GM23338 (cell line): ENCODE results near the gene AP1S3. TPM values are rescaled to one million over a fixed set of nuclear protein-coding genes. Genes with fewer than 3 reads are reported as not detected.

Experiments
- ATAC-seq: fragments of 200-7000 bp; cut with Tn5 transposase; 3 replicates; pipeline ENCODE4 v1.9.1; 2020
- DNase-seq: peaks from one replicate; pipeline ENCODE4 v3.0.0-alpha.2; 2015; ENCODE audit warnings: low spot score
- H2AFZ ChIP-seq: fragments of 200-600 bp; sonication (generic); 2 replicates; pipeline ENCODE4 v1.8.0; 2016; ENCODE audit warnings: antibody characterized with exemption, mild to moderate bottlenecking, moderate library complexity
- H3F3A ChIP-seq: fragments of 200-600 bp; sonication (generic); replicated peaks from 2 replicates; pipeline ENCODE4 v1.8.0; 2017; ENCODE audit warnings: antibody characterized with exemption, mixed run types, low read depth
- H3K27ac ChIP-seq: fragments of 200-600 bp; sonication (generic); 2 replicates; pipeline ENCODE4 v1.6.1; 2016; ENCODE audit warnings: low read depth
- H3K27me3 ChIP-seq: fragments of 200-600 bp; sonication (generic); 2 replicates; pipeline ENCODE4 v1.8.0; 2016; ENCODE audit warnings: mild to moderate bottlenecking, mixed run types, moderate library complexity; ENCODE audit not compliant: insufficient read depth
- H3K36me3 ChIP-seq: fragments of 200-600 bp; sonication (generic); 2 replicates; pipeline ENCODE4 v1.8.0; 2016; ENCODE audit warnings: mild to moderate bottlenecking; ENCODE audit not compliant: insufficient read depth
- H3K4me1 ChIP-seq: fragments of 200-600 bp; sonication (generic); 2 replicates; pipeline ENCODE4 v1.8.0; 2016; ENCODE audit warnings: mild to moderate bottlenecking, moderate library complexity; ENCODE audit not compliant: insufficient read depth
- H3K4me2 ChIP-seq: fragments of 200-600 bp; sonication (generic); 2 replicates; pipeline ENCODE4 v1.7.1; 2017; ENCODE audit warnings: mixed run types
- H3K4me3 ChIP-seq: fragments of 200-600 bp; sonication (generic); 2 replicates; pipeline ENCODE4 v1.6.1; 2016; ENCODE audit warnings: mixed run types
- H3K79me2 ChIP-seq: fragments of 200-600 bp; sonication (generic); replicated peaks from 2 replicates; pipeline ENCODE4 v1.8.0; 2017; ENCODE audit warnings: mild to moderate bottlenecking; ENCODE audit not compliant: insufficient read depth
- H3K9me2 ChIP-seq: fragments of 200-600 bp; sonication (generic); 2 replicates; pipeline ENCODE4 v1.8.0; 2017; ENCODE audit not compliant: insufficient read depth
- H4K20me1 ChIP-seq: fragments of 200-600 bp; sonication (generic); replicated peaks from 2 replicates; pipeline ENCODE4 v1.8.0; 2017; ENCODE audit warnings: mild to moderate bottlenecking; ENCODE audit not compliant: insufficient read depth
- H3K27ac Mint-ChIP-seq: 2 replicates; pipeline ENCODE4 v1.8.0; 2020; ENCODE audit warnings: inconsistent platforms, mild to moderate bottlenecking, moderate library complexity, mixed read lengths
- H3K27me3 Mint-ChIP-seq: 3 replicates; pipeline ENCODE4 v1.8.0; 2022; ENCODE audit warnings: low read depth, mild to moderate bottlenecking, moderate library complexity, mixed read lengths, inconsistent platforms; ENCODE audit not compliant: insufficient read depth, poor library complexity
- H3K36me3 Mint-ChIP-seq: 3 replicates; pipeline ENCODE4 v1.8.0; 2021; ENCODE audit warnings: low read depth, mild to moderate bottlenecking, inconsistent platforms, moderate library complexity, mixed read lengths
- H3K4me1 Mint-ChIP-seq: 3 replicates; pipeline ENCODE4 v1.8.0; 2020; ENCODE audit warnings: mild to moderate bottlenecking, inconsistent platforms, mixed read lengths
- H3K4me3 Mint-ChIP-seq: 3 replicates; pipeline ENCODE4 v1.8.0; 2021; ENCODE audit warnings: moderate library complexity, mild to moderate bottlenecking, inconsistent platforms, mixed read lengths
- H3K9me3 Mint-ChIP-seq: 3 replicates; pipeline ENCODE4 v1.8.0; 2020; ENCODE audit warnings: moderate library complexity, mild to moderate bottlenecking, inconsistent platforms, mixed read lengths
- EZH2 ChIP-seq: fragments of 200-600 bp; sonication (generic); IDR thresholded peaks from one replicate; pipeline ENCODE4 v1.8.0; 2017; ENCODE audit warnings: antibody characterized with exemption, mild to moderate bottlenecking, low read depth; ENCODE audit not compliant: unreplicated experiment
- JUNB ChIP-seq: IDR thresholded peaks from one replicate; pipeline ENCODE4 v1.6.1; 2016; ENCODE audit warnings: antibody characterized with exemption; ENCODE audit not compliant: unreplicated experiment
- NANOG ChIP-seq: IDR thresholded peaks from 2 replicates; pipeline ENCODE4 v1.6.1; 2016; ENCODE audit warnings: antibody characterized with exemption, borderline replicate concordance
- POLR2AphosphoS5 ChIP-seq: IDR thresholded peaks from 2 replicates; pipeline ENCODE4 v1.6.1; 2016; ENCODE audit warnings: antibody characterized with exemption, low read depth
- STAT1 ChIP-seq: IDR thresholded peaks from one replicate; pipeline ENCODE4 v1.6.1; 2016; ENCODE audit warnings: antibody characterized with exemption; ENCODE audit not compliant: unreplicated experiment
- polyA plus RNA-seq: library from polyadenylated mRNA; unstranded; fragments of >200 nt; fragmentation: Nextera tagmentation; extraction: Ambion mirVana; gene quantifications from 2 replicates; pipeline ENCODE4 v1.2.1, GENCODE V29; 2016
- total RNA-seq: library from RNA; depleted of rRNA; stranded (reverse); fragments of >200 nt; shearing (Covaris generic); gene quantifications from 2 replicates; pipeline ENCODE4 v1.2.3, GENCODE V29; 2014
- TF ChIP-seq, protein P1 (sequence below): fragments of 250-450 bp; sonication (Bioruptor Pico); IDR thresholded peaks from 2 replicates; pipeline ENCODE4 v1.5.0; 2020; ENCODE audit warnings: mild to moderate bottlenecking, moderate library complexity

Gene AP1S3
- total and polyA plus RNA-seq, 2 experiments from 2014 or later: 8.8 to 25.5 TPM

DNA sequence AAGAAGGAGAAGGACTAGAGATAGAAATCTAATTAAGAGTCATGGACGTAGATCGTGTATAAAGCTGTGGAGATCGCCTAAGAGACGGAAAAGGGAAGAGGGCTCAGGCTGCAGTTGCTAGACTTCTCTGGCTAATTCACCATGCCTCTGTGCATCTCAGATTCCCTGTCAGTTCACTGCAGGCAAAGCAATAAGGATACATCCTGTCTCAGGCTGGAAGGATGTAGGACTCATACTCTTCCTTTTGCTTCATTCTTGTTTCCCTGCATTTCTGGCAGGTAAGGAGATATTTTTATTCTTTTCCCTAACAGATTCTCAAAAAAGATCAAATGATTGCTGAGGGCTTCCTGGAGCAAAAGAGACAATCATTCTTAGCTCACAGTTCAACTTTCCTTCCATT lies 112.5 kb downstream of the AP1S3 start:
- peaks cover 46% of the 10 kb centered on the region for H3K4me1 Mint-ChIP-seq
- H3K27ac Mint-ChIP-seq: peak overlapping the region; percentile 96
- H3K9me2 ChIP-seq: no peaks in the 10 kb centered on the region
- peaks cover 3% of the 10 kb centered on the region; the same call in 2 of the 3 replicates for H3K36me3 Mint-ChIP-seq
- H3K9me3 Mint-ChIP-seq: no peaks in the 10 kb centered on the region; the same call in 1 of the 3 replicates
- ATAC-seq (peak; percentile 17; the same call in 2 of the 3 replicates), DNase-seq (no peak)
- peak overlapping the region; percentile 37; the same call in 1 of the 2 replicates for H3K4me2 ChIP-seq
- H3K4me3 ChIP-seq: no peak overlapping the region
- H3F3A ChIP-seq: 0 out of 2 replicates have a peak, but pooled peaks cover 6% of the 10 kb centered on the region
- H3K4me1 ChIP-seq: peaks cover 29% of the 10 kb centered on the region
- H2AFZ ChIP-seq: no peak overlapping the region; the same call in 1 of the 2 replicates
- no peaks in the 10 kb centered on the region for H3K27me3 ChIP-seq
- H3K27me3 Mint-ChIP-seq: peaks cover 8% of the 10 kb centered on the region
- no peaks in the 10 kb centered on the region for H3K79me2 ChIP-seq
- no peaks in the 10 kb centered on the region for H3K36me3 ChIP-seq
- H3K27ac ChIP-seq: peak overlapping the region; percentile 79
- no peaks in the 10 kb centered on the region for H4K20me1 ChIP-seq
- H3K4me3 Mint-ChIP-seq: peak overlapping the region; percentile 23; the same call in 2 of the 3 replicates
- no peak for TF ChIP-seq POLR2AphosphoS5
- TF ChIP-seq EZH2: no peak

DNA sequence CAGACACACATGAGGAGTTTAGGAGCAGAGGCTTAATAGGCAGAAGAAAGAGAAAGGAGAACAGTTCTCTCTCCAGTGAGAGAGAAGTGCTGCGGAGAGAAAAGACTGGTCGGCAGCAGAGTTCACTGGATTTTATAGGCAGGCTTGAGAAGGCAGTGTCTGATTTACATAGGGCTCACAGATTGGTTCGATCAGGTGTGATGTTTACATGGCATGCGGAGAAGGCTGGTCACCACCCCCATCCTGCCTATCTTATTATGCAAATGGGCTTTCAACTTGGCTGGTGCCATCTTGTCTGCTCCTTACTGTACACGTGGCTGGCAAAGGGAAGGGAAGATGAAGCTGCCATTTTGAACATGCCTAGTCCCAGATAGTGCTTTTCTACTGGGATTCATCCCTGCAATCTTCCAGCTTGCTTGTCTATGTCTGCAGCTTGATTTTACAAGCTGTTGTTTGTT lies 113.4 kb downstream of the AP1S3 start:
- H2AFZ ChIP-seq: 0 out of 2 replicates have a peak overlapping the region, but pooled peaks have one; percentile 28
- H3K4me1 Mint-ChIP-seq: peaks cover 46% of the 10 kb centered on the region
- DNase-seq: peak; percentile 53
- H3K4me3 Mint-ChIP-seq: peak overlapping the region; percentile 64
- no peaks in the 10 kb centered on the region for H3K9me2 ChIP-seq
- H3K4me1 ChIP-seq: peaks cover 29% of the 10 kb centered on the region
- no peaks in the 10 kb centered on the region for H3K36me3 ChIP-seq
- no peak overlapping the region for H3K27ac ChIP-seq
- ATAC-seq: peak; percentile 32
- H3K9me3 Mint-ChIP-seq: peaks cover 6% of the 10 kb centered on the region; the same call in 2 of the 3 replicates
- 0 out of 2 replicates have a peak overlapping the region, but pooled peaks have one; percentile 37 for H3K4me2 ChIP-seq
- H4K20me1 ChIP-seq: no peaks in the 10 kb centered on the region
- no peak for TF ChIP-seq NANOG
- TF ChIP-seq, protein P1, sequence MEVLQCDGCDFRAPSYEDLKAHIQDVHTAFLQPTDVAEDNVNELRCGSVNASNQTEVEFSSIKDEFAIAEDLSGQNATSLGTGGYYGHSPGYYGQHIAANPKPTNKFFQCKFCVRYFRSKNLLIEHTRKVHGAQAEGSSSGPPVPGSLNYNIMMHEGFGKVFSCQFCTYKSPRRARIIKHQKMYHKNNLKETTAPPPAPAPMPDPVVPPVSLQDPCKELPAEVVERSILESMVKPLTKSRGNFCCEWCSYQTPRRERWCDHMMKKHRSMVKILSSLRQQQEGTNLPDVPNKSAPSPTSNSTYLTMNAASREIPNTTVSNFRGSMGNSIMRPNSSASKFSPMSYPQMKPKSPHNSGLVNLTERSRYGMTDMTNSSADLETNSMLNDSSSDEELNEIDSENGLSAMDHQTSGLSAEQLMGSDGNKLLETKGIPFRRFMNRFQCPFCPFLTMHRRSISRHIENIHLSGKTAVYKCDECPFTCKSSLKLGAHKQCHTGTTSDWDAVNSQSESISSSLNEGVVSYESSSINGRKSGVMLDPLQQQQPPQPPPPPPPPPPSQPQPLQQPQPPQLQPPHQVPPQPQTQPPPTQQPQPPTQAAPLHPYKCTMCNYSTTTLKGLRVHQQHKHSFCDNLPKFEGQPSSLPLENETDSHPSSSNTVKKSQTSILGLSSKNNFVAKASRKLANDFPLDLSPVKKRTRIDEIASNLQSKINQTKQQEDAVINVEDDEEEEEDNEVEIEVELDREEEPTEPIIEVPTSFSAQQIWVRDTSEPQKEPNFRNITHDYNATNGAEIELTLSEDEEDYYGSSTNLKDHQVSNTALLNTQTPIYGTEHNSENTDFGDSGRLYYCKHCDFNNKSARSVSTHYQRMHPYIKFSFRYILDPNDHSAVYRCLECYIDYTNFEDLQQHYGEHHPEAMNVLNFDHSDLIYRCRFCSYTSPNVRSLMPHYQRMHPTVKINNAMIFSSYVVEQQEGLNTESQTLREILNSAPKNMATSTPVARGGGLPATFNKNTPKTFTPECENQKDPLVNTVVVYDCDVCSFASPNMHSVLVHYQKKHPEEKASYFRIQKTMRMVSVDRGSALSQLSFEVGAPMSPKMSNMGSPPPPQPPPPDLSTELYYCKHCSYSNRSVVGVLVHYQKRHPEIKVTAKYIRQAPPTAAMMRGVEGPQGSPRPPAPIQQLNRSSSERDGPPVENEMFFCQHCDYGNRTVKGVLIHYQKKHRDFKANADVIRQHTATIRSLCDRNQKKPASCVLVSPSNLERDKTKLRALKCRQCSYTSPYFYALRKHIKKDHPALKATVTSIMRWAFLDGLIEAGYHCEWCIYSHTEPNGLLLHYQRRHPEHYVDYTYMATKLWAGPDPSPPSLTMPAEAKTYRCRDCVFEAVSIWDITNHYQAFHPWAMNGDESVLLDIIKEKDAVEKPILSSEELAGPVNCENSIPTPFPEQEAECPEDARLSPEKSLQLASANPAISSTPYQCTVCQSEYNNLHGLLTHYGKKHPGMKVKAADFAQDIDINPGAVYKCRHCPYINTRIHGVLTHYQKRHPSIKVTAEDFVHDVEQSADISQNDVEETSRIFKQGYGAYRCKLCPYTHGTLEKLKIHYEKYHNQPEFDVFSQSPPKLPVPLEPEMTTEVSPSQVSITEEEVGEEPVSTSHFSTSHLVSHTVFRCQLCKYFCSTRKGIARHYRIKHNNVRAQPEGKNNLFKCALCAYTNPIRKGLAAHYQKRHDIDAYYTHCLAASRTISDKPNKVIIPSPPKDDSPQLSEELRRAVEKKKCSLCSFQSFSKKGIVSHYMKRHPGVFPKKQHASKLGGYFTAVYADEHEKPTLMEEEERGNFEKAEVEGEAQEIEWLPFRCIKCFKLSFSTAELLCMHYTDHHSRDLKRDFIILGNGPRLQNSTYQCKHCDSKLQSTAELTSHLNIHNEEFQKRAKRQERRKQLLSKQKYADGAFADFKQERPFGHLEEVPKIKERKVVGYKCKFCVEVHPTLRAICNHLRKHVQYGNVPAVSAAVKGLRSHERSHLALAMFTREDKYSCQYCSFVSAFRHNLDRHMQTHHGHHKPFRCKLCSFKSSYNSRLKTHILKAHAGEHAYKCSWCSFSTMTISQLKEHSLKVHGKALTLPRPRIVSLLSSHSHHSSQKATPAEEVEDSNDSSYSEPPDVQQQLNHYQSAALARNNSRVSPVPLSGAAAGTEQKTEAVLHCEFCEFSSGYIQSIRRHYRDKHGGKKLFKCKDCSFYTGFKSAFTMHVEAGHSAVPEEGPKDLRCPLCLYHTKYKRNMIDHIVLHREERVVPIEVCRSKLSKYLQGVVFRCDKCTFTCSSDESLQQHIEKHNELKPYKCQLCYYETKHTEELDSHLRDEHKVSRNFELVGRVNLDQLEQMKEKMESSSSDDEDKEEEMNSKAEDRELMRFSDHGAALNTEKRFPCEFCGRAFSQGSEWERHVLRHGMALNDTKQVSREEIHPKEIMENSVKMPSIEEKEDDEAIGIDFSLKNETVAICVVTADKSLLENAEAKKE: no peak
- TF ChIP-seq EZH2: no peak
- no peak for TF ChIP-seq JUNB
- no peak for TF ChIP-seq STAT1
- H3F3A ChIP-seq: 0 out of 2 replicates have a peak, but pooled peaks cover 6% of the 10 kb centered on the region
- H3K27me3 ChIP-seq: no peaks in the 10 kb centered on the region
- H3K36me3 Mint-ChIP-seq: peaks cover 11% of the 10 kb centered on the region
- H3K27me3 Mint-ChIP-seq: peaks cover 8% of the 10 kb centered on the region
- H3K27ac Mint-ChIP-seq: peak overlapping the region; percentile 68; the same call in 1 of the 2 replicates
- H3K4me3 ChIP-seq: no peak overlapping the region
- no peaks in the 10 kb centered on the region for H3K79me2 ChIP-seq
